ENCODE results near the gene NEDD4L.

NEDD4L gene

GRCh38 chr18:58349650-58350049, 305.6 kb downstream of the NEDD4L start:
- DNase-seq (ENCODE audit: low read depth), result no peak

- DNase-seq (ENCODE audit: low read depth), result no peak
These were observed 306.5 kb downstream of the NEDD4L start for GRCh38 chr18:58350526-58350925.

GRCh38 chr18:58351776-58352175, 307.8 kb downstream of the NEDD4L start:
- no peak for DNase-seq (ENCODE audit: low read depth)

- no peak for DNase-seq (ENCODE audit: low read depth)
These were observed 309.6 kb downstream of the NEDD4L start for GRCh38 chr18:58353581-58353980.

GRCh38 chr18:58354051-58354450, 310.0 kb downstream of the NEDD4L start:
- DNase-seq (ENCODE audit: low read depth), result no peak

GRCh38 chr18:58354791-58355190, 310.8 kb downstream of the NEDD4L start:
- no peak for DNase-seq (ENCODE audit: low read depth)

GRCh38 chr18:58355243-58355642, 311.2 kb downstream of the NEDD4L start:
- DNase-seq (ENCODE audit: low read depth), result no peak

GRCh38 chr18:58359218-58359617, 315.2 kb downstream of the NEDD4L start:
- no peak for DNase-seq (ENCODE audit: low read depth)

- DNase-seq (ENCODE audit: low read depth), result no peak
These were observed 315.6 kb downstream of the NEDD4L start for GRCh38 chr18:58359620-58360019.

GRCh38 chr18:58360324-58360723, 316.3 kb downstream of the NEDD4L start:
- DNase-seq (ENCODE audit: low read depth), result no peak

GRCh38 chr18:58361212-58361611, 317.2 kb downstream of the NEDD4L start:
- no peak for DNase-seq (ENCODE audit: low read depth)

GRCh38 chr18:58362027-58362575, 318.1 kb downstream of the NEDD4L start:
- no peak for DNase-seq (ENCODE audit: low read depth)

GRCh38 chr18:58362829-58363271, 318.8 kb downstream of the NEDD4L start:
- no peak for DNase-seq (ENCODE audit: low read depth)

GRCh38 chr18:58363767-58364540, 319.9 kb downstream of the NEDD4L start:
- no peak for DNase-seq (ENCODE audit: low read depth)

- DNase-seq (ENCODE audit: low read depth), result no peak
These were observed 321.0 kb downstream of the NEDD4L start for GRCh38 chr18:58364876-58365528.

- DNase-seq (ENCODE audit: low read depth), result no peak
These were observed 323.6 kb downstream of the NEDD4L start for GRCh38 chr18:58367425-58368140.

- no peak for DNase-seq (ENCODE audit: low read depth)
These were observed 325.6 kb downstream of the NEDD4L start for GRCh38 chr18:58369616-58370015.

- DNase-seq (ENCODE audit: low read depth), result no peak
These were observed 326.1 kb downstream of the NEDD4L start for GRCh38 chr18:58370038-58370580.

- no peak for DNase-seq (ENCODE audit: low read depth)
These were observed 326.6 kb downstream of the NEDD4L start for GRCh38 chr18:58370612-58371011.

GRCh38 chr18:58373481-58373880, 329.5 kb downstream of the NEDD4L start:
- DNase-seq (ENCODE audit: low read depth), result no peak

GRCh38 chr18:58375051-58375450, 331.0 kb downstream of the NEDD4L start:
- DNase-seq (ENCODE audit: low read depth), result no peak
